ENCODE data around the gene FAM131A. TPM values are rescaled to one million over a fixed set of nuclear protein-coding genes. Genes with fewer than 3 reads are reported as not detected.

FAM131A gene
- total and polyA plus RNA-seq, 9 of the 15 experiments (the other 6 are each of a cell fraction or from before 2014, with no cell fraction given): 0.48 to 11.1 (median 4.3) TPM

- peak; percentile 64; the same call in 1 of the 2 replicates for TF ChIP-seq ZNF395 (CRISPR knock-in tag; IDR thresholded peaks at IDR 0.05)
- TF ChIP-seq ARID3A (IDR thresholded peaks at IDR 0.05; ENCODE audit: borderline replicate concordance, low read depth, low read length): no peak
- peak; percentile 83 for TF ChIP-seq SMARCA4 (IDR thresholded peaks at IDR 0.05)
- TF ChIP-seq NCOA2 (IDR thresholded peaks at IDR 0.05; ENCODE audit: partially characterized antibody in 2 of 2): no peak
- TF ChIP-seq TSC22D4 (tag; IDR thresholded peaks at IDR 0.05): no peak
- no peak for TF ChIP-seq AFF1 (IDR thresholded peaks at IDR 0.05; ENCODE audit: low read depth in 1 of 2, partially characterized antibody in 2 of 2)
- TF ChIP-seq FOS (IDR thresholded peaks at IDR 0.05; ENCODE audit: extremely low read depth, insufficient read length): no peak
- TF ChIP-seq EP400 (IDR thresholded peaks at IDR 0.05): no peak; the same call in none of the 2 replicates
- TF ChIP-seq MEIS2 (IDR thresholded peaks at IDR 0.05; ENCODE audit: partially characterized antibody): peak; percentile 48
- no peak for TF ChIP-seq STAT6 (CRISPR knock-in tag; IDR thresholded peaks at IDR 0.05)
- no peak for TF ChIP-seq MCM3 (IDR thresholded peaks at IDR 0.05)
- TF ChIP-seq MIER1 (IDR thresholded peaks at IDR 0.05; ENCODE audit: low read depth): no peak
- no peak for TF ChIP-seq ZNF766 (CRISPR knock-in tag; conservative IDR thresholded peaks at IDR 0.05)
- no peak for TF ChIP-seq NELFE (IDR thresholded peaks at IDR 0.05; ENCODE audit: insufficient read depth, insufficient read length)
- TF ChIP-seq NFYB (IDR thresholded peaks at IDR 0.05; ENCODE audit: extremely low read depth, insufficient read length): no peak
- TF ChIP-seq TEAD4 (IDR thresholded peaks at IDR 0.05; ENCODE audit: low read length): peak; percentile 61; the same call in 1 of the 2 replicates
- no peak for TF ChIP-seq TEAD4 (CRISPR knock-in tag; IDR thresholded peaks at IDR 0.05; ENCODE audit: borderline replicate concordance)
- TF ChIP-seq ZFP1 (CRISPR knock-in tag; IDR thresholded peaks at IDR 0.05): no peak
These were observed 10.1 kb downstream of the FAM131A start (continued) for GRCh38 chr3:184347321-184348056.
